ENCODE results near the gene NUDT8.
"Not testable (repeated sequence)": the region's sequence is repeated elsewhere in the genome, so short reads cannot be mapped to it uniquely, and the experiment has no call there.

Gene NUDT8

GRCh38 chr11:67588899-67589415 lies 40.8 kb downstream of the NUDT8 start:
- DNase-seq (ENCODE audit: low spot score), result not testable (repeated sequence)

GRCh38 chr11:67588136-67588503 lies 41.6 kb downstream of the NUDT8 start:
- DNase-seq (ENCODE audit: low spot score), result no peak

GRCh38 chr11:67586568-67587250 lies 43.0 kb downstream of the NUDT8 start:
- no peak for DNase-seq (ENCODE audit: low spot score)

GRCh38 chr11:67585911-67586310 lies 43.8 kb downstream of the NUDT8 start:
- no peak for DNase-seq (ENCODE audit: low spot score)

- DNase-seq (ENCODE audit: low spot score), result no peak
Measured at GRCh38 chr11:67584881-67585873, 44.6 kb downstream of the NUDT8 start.

- peak; percentile 33 for DNase-seq (ENCODE audit: low spot score)
Measured at GRCh38 chr11:67584205-67584880, 45.4 kb downstream of the NUDT8 start.

- DNase-seq (ENCODE audit: low spot score), result peak; percentile 92
Measured at GRCh38 chr11:67583247-67584204, 46.2 kb downstream of the NUDT8 start, which contains the start of gene GSTP1. TSS of gene GSTP1 (plus strand) at chr11:67583812. CDS start at chr11:67583844, 32 bp downstream.

- DNase-seq (ENCODE audit: low spot score), result peak; percentile 62
Measured at GRCh38 chr11:67582011-67582410, 47.7 kb downstream of the NUDT8 start.

GRCh38 chr11:67581469-67581868 lies 48.3 kb downstream of the NUDT8 start:
- peak; percentile 73 for DNase-seq (ENCODE audit: low spot score)

- DNase-seq (ENCODE audit: low spot score), result no peak
Measured at GRCh38 chr11:67577951-67578350, 51.8 kb downstream of the NUDT8 start.

Data from SW480 (cell line).